Nucleus accumbens (tissue), 56 donors: ENCODE results near the gene OR7A5.
"Not testable (repeated sequence)": the region's sequence is repeated elsewhere in the genome, so short reads cannot be mapped to it uniquely, and the experiment has no call there.

Experiments used
- DNase-seq, 56 donors: peaks; one replicate each; lab custom pipeline; 2025; lab: John Stamatoyannopoulos, UW

Gene OR7A5

GRCh38 chr19:14785102-14785793 is 49.7 kb downstream of the OR7A5 start:
- DNase-seq, result peak in 7 of 56 donors; percentile 1 to 24 (median 8)

- DNase-seq, result peak in 9 of 56 donors; percentile 1 to 25 (median 9)
Observed at GRCh38 chr19:14784730-14785101, 50.3 kb downstream of the OR7A5 start.

- not testable (repeated sequence) for DNase-seq
Observed at GRCh38 chr19:14783410-14783998, 51.5 kb downstream of the OR7A5 start.

- no peak for DNase-seq
Observed at GRCh38 chr19:14782626-14783409, 52.2 kb downstream of the OR7A5 start.

- DNase-seq, result not testable (repeated sequence)
Observed at GRCh38 chr19:14781713-14782536, 53.1 kb downstream of the OR7A5 start.

GRCh38 chr19:14780622-14781225 is 54.3 kb downstream of the OR7A5 start:
- DNase-seq, result not testable (repeated sequence)

GRCh38 chr19:14779151-14779550 is 55.8 kb downstream of the OR7A5 start:
- no peak for DNase-seq

GRCh38 chr19:14778110-14778845 is 56.7 kb downstream of the OR7A5 start, which contains the start of gene ADGRE2:
ADGRE2 (minus strand) TSS chr19:14778560; CDS start chr19:14776756, 1,804 bp downstream.
- DNase-seq, result not testable (repeated sequence)

GRCh38 chr19:14777645-14778044 is 57.3 kb downstream of the OR7A5 start:
- DNase-seq, result not testable (repeated sequence)
